MV-4-11 (cell line): Measurements from ENCODE around the gene KCTD7.
"Not testable (repeated sequence)": the region's sequence is repeated elsewhere in the genome, so short reads cannot be mapped to it uniquely, and the experiment has no call there.

Source experiments
- DNase-seq: peaks from one replicate; lab custom pipeline; 2025; lab: John Stamatoyannopoulos, UW

The KCTD7 gene

DNA sequence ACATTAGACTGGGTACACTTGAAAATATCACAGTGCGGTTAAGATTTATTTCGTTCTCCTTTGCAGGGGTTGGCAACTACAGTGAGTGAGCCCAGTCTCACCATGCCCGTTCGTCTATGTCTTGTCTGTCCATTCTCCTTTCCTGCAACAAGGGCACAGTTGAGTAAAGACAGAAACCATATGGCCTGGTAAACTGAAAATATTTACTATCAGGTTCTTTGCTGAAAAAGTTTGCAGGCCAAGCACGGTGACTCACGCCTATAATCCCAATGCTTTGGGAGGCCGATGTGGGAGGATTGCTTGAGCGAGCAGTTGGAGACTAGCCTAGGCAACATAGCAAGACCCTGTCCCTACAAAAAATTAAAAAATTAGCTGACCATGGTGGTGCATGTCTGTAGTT, 11.4 kb upstream of the KCTD7 start:
- no peak for DNase-seq

DNA sequence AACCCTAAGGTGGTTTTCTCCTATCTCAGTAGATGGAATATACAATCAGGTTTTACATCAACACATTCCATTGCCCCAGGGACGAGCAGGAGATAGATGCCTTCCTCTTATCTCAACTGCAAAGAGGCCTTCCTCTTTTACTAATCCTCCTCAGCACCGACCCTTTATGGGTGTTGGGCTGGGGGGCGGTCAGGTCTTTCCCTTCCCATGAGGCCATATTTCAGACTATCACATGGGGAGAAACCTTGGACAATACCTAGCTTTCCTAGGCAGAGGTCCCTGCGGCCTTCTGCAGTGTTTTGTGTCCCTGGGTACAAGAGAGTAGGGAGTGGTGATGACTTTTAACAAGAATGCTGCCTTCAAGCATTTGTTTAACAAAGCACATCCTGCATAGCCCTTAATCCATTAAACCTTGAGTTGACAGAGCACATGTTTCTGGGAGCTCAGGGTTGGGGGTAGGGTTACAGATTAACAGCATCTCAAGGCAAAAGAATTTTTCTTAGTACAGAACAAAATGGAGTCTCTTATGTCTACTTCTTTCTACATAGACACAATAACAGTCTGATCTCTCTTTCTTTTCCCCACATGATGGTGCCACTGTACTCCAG, 9.2 kb upstream of the KCTD7 start:
- DNase-seq = not testable (repeated sequence)

DNA sequence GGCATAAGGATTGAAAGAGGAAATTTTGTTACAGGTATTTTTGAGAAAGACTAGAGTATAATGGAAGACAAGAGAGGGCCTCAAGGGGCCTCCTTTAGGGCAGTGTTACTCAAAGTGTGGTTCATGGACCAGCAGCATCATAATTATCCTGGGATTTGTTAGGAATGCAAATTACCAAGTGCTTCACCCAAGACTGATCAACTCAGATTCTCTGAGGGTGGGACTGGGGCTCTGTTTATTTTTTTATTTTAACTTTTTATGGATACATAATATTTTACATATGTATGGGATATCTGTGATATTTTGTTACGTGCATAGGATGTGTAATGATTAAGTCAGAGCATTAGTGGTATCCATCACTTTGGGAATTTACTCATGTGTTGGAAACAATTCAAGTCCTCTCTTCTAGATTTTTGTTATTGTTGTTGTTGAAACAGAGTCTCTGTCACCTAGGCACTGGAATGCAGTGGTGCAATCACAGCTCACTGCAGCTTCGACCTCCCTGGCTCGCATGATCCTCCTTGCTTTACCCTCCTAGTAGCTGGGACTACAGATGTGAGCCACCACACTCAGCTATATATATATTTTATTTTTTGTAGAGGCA, 2.2 kb upstream of the KCTD7 start:
- no peak for DNase-seq

- DNase-seq = peak; percentile 78
Observed at GRCh38 chr7:66627151-66627681, 1.5 kb upstream of the KCTD7 start.

GRCh38 chr7:66627881-66628360, 760 bp upstream of the KCTD7 start:
- DNase-seq = peak; percentile 12

DNA sequence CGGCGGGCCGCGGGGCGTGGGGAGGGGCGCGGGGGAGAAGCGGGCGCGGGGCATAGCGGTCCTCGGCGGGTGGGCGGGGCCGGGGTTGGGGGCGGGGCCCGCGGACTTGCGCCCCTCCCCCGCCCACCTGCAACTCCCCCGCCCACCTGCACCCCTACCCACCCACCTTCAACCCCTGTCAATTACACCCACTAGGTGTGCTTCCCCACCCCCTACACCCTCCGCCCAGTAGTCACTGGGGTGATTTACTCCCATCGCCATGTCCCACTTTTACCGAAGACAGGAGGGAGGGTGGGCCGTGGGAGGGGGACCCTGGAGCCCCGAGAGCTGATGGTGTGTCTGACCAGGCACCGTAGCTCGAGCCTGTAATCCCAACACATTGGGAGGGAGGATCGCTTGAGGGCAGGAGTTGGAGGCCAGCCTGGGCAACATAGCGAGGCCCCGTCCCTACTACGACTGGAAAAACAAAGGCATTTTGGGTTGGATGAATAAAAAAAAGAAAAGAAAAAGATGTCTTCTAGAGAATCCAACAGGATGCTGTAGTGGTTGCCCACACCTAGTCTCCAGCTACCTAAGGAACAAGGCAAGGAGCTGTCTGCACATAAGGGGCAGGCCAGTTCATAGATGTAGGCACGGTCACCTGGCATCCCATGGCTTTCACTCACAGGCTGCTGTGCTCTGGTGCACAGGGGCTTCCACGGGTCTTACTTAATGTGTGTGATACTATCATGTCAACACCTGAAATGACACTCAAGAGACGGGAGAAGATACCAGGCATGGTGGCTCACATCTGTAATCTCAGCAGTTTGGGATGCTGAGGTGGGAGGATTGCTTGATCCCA, 761 bp downstream of the KCTD7 start:
- DNase-seq = no peak

- peak; percentile 63 for DNase-seq
Observed at GRCh38 chr7:66630531-66630930, 1.9 kb downstream of the KCTD7 start.

GRCh38 chr7:66631471-66631870, 2.8 kb downstream of the KCTD7 start:
- peak; percentile 95 for DNase-seq

- DNase-seq = no peak
Observed at GRCh38 chr7:66634816-66635215, 6.1 kb downstream of the KCTD7 start.

DNA sequence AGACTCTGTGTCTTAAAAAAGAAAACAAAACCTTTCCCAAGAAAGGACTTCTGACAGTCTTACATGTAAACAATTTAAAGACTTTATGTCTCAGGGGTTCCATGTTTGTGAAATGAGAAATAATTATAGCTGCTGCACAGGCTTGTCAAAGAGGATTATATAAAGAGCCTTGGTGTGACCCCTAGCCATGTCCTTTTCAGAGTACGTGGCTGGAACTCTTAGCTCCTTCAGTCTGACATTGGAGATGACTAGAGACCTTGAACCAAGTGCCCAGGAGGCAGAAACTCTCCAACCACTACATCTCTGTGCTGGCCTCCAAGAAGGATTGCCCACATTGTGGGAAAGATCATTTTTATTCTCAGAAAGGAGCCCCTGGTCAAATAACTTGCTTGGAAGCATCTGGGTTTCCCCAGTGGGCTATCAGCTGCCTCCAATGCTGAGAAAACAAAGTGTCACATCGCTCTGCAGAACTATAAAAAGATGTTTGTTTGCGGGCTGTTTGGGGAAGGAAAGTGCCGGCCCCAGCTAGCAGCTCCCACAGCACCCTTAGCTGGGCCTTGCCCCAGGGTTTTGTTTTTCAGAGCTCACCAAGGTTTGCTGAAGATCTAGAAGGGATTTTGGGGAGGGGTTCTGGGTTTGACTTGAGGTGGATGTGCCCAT, 6.8 kb downstream of the KCTD7 start:
- DNase-seq = not testable (repeated sequence)

DNA sequence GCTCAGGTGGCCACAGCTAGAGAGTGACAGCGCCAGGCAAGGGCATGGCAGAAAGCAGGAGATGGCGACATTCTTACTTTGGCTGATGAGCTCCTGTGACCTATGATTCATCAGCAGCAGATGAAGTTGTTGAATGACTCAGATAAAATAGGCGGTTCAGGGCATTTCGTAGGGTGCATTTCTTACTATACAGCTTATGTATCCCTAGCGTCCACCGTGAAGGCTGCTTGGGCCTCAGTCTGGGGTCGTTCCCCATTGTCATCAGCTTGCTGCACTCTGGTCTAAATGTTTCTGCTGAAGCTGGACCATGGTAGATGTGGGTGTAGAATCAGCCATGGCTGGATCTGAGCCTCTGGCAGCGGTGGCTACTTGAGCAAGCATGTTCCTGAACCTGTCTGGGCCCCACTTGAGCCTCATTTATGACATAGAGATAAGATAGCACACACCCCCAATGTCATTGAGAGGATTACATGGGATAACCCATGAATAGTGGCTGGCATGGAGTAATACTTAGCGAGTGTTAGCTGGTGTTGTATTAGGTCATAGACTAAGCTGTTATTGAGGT, 7.4 kb downstream of the KCTD7 start:
- DNase-seq = peak; percentile 78

- no peak for DNase-seq
Observed at GRCh38 chr7:66638309-66639099, 9.8 kb downstream of the KCTD7 start.

DNA sequence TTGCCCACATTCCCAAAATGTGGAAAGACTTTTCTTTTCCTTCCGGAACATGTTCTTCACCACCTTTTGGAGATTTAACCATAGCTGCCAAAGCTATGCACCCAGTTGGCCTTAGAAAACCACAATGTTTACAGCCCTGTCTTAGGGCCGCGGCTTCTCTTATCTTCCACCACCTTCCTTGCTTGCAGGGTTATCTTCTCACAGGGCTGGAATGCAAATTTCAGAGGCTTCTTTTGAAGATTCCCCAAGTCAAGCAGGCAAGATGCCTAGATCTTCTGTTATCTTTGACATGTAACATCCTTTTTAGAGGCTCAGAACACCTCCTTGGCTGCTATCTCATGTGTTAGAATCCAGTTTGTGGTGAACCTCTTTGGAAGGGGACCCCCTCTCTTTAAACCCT, 11.1 kb downstream of the KCTD7 start:
- no peak for DNase-seq

GRCh38 chr7:66640802-66641525, 12.3 kb downstream of the KCTD7 start:
- DNase-seq = no peak

DNA sequence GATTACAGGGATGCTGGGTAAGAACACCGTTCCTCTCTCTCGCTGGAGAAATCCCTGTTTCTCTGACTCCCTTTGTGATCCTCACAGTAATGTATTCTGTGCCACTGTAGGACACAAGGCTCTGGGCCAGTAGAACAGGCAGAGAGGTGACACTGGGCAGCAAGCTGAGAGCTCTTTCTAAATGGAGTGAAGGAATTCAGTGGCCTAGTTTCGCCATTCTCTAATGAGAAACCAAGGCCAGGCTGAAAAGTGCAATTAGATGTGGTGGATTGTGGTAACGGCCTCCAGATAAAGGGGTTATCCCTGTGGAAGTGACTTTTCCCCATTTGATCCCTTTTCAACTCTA, 12.8 kb downstream of the KCTD7 start:
- DNase-seq = no peak

DNA sequence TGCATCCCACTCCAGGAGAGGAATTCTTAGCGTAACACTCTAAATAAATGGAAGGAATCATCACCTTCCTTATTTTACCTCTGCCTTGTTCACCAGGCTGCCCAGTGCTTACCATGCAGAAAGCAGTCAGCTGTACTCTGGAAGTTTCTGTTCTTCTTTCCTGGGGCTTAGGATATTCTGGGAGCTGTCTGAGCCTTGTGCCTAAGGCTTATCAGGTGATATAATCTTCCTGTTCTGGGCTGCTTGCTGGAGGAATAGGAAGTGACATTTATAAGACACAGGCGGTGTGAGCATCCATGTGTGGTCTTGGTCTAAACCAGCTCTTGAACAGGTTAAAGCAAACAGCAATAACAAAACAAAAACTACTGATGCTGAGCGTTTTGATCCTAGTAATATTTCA, 13.5 kb downstream of the KCTD7 start:
- DNase-seq = peak; percentile 72

- no peak for DNase-seq
Observed at GRCh38 chr7:66642932-66643331, 14.3 kb downstream of the KCTD7 start.

GRCh38 chr7:66643395-66643794, 14.7 kb downstream of the KCTD7 start:
- no peak for DNase-seq

GRCh38 chr7:66651026-66651425, 22.3 kb downstream of the KCTD7 start:
- not testable (repeated sequence) for DNase-seq

GRCh38 chr7:66653719-66654274, 25.1 kb downstream of the KCTD7 start:
- DNase-seq = not testable (repeated sequence)
